HT1080 (cell line): Measurements from ENCODE around the gene MACROD2. TPM values are rescaled to one million over a fixed set of nuclear protein-coding genes. Genes with fewer than 3 reads are reported as not detected.
"Not testable (repeated sequence)": the region's sequence is repeated elsewhere in the genome, so short reads cannot be mapped to it uniquely, and the experiment has no call there.

Experiments
- DNase-seq: peaks from one replicate; pipeline ENCODE4 v3.0.0-alpha.2; 2015; ENCODE audit warnings: low read depth
- total RNA-seq: library from RNA; depleted of rRNA; stranded (reverse); fragments of >200 nt; shearing (Covaris generic); gene quantifications from 2 replicates; pipeline ENCODE4 v1.2.3, GENCODE V29; 2014

MACROD2 gene
- total RNA-seq, 1 experiment from 2014 or later: 1.2 TPM

GRCh38 chr20:15140940-15141339, 1145.6 kb downstream of the MACROD2 start:
- not testable (repeated sequence) for DNase-seq

GRCh38 chr20:15141861-15142260, 1146.5 kb downstream of the MACROD2 start:
- DNase-seq: no peak

GRCh38 chr20:15143478-15143877, 1148.2 kb downstream of the MACROD2 start:
- DNase-seq: no peak

GRCh38 chr20:15144916-15145315, 1149.6 kb downstream of the MACROD2 start:
- no peak for DNase-seq

GRCh38 chr20:15146948-15147347, 1151.6 kb downstream of the MACROD2 start:
- no peak for DNase-seq

- DNase-seq: no peak
Measured at GRCh38 chr20:15154070-15154469, 1158.8 kb downstream of the MACROD2 start.

- DNase-seq: peak; percentile 54
Measured at GRCh38 chr20:15155848-15156401, 1160.6 kb downstream of the MACROD2 start.

GRCh38 chr20:15158533-15158932, 1163.2 kb downstream of the MACROD2 start:
- no peak for DNase-seq

GRCh38 chr20:15162079-15162647, 1166.8 kb downstream of the MACROD2 start:
- DNase-seq: peak; percentile 14

- no peak for DNase-seq
Measured at GRCh38 chr20:15163632-15164031, 1168.3 kb downstream of the MACROD2 start.

- no peak for DNase-seq
Measured at GRCh38 chr20:15164726-15165125, 1169.4 kb downstream of the MACROD2 start.

GRCh38 chr20:15166744-15167143, 1171.4 kb downstream of the MACROD2 start:
- no peak for DNase-seq

GRCh38 chr20:15171016-15171415, 1175.7 kb downstream of the MACROD2 start:
- no peak for DNase-seq

GRCh38 chr20:15176929-15177328, 1181.6 kb downstream of the MACROD2 start:
- DNase-seq: no peak

GRCh38 chr20:15178581-15178980, 1183.3 kb downstream of the MACROD2 start:
- no peak for DNase-seq

- DNase-seq: no peak
Measured at GRCh38 chr20:15179381-15179780, 1184.1 kb downstream of the MACROD2 start.

GRCh38 chr20:15179781-15180180, 1184.5 kb downstream of the MACROD2 start:
- no peak for DNase-seq

- no peak for DNase-seq
Measured at GRCh38 chr20:15185322-15185721, 1190.0 kb downstream of the MACROD2 start.

GRCh38 chr20:15185913-15186312, 1190.6 kb downstream of the MACROD2 start:
- DNase-seq: no peak

GRCh38 chr20:15187612-15188011, 1192.3 kb downstream of the MACROD2 start:
- DNase-seq: no peak

GRCh38 chr20:15188415-15188814, 1193.1 kb downstream of the MACROD2 start:
- no peak for DNase-seq

GRCh38 chr20:15191082-15191723, 1195.9 kb downstream of the MACROD2 start:
- DNase-seq: no peak

GRCh38 chr20:15195378-15195777, 1200.1 kb downstream of the MACROD2 start:
- peak; percentile 42 for DNase-seq
